Measurements from ENCODE around the gene CDKN2B-AS1.
A peak's percentile ranks its signal among the peaks of the same experiment; 100 is the strongest.

The CDKN2B-AS1 gene

DNA sequence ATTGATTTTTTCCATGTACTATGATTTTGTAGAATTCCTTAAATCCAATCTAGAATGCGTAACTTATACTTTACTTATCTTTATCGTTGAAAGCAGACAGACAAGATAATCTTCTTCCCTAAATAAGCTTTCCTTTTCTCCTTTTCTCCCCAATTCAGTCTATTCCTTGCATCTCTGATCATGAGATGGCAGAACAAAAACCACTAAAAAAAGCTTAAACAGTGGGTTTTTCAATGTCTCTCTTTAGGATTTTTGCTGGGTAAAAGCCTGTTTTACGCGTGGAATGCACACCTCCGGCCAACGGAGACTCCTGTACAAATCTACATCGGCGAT, 13.8 kb downstream of the CDKN2B-AS1 start:
- DNase-seq (ENCODE audit: low read depth), result no peak
- TF ChIP-seq, protein P1, sequence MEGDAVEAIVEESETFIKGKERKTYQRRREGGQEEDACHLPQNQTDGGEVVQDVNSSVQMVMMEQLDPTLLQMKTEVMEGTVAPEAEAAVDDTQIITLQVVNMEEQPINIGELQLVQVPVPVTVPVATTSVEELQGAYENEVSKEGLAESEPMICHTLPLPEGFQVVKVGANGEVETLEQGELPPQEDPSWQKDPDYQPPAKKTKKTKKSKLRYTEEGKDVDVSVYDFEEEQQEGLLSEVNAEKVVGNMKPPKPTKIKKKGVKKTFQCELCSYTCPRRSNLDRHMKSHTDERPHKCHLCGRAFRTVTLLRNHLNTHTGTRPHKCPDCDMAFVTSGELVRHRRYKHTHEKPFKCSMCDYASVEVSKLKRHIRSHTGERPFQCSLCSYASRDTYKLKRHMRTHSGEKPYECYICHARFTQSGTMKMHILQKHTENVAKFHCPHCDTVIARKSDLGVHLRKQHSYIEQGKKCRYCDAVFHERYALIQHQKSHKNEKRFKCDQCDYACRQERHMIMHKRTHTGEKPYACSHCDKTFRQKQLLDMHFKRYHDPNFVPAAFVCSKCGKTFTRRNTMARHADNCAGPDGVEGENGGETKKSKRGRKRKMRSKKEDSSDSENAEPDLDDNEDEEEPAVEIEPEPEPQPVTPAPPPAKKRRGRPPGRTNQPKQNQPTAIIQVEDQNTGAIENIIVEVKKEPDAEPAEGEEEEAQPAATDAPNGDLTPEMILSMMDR (conservative IDR thresholded peaks at IDR 0.05; ENCODE audit: low read length), result no peak
- peak overlapping the region; percentile 91 for H3K4me3 ChIP-seq (ENCODE audit: low read length)

DNA sequence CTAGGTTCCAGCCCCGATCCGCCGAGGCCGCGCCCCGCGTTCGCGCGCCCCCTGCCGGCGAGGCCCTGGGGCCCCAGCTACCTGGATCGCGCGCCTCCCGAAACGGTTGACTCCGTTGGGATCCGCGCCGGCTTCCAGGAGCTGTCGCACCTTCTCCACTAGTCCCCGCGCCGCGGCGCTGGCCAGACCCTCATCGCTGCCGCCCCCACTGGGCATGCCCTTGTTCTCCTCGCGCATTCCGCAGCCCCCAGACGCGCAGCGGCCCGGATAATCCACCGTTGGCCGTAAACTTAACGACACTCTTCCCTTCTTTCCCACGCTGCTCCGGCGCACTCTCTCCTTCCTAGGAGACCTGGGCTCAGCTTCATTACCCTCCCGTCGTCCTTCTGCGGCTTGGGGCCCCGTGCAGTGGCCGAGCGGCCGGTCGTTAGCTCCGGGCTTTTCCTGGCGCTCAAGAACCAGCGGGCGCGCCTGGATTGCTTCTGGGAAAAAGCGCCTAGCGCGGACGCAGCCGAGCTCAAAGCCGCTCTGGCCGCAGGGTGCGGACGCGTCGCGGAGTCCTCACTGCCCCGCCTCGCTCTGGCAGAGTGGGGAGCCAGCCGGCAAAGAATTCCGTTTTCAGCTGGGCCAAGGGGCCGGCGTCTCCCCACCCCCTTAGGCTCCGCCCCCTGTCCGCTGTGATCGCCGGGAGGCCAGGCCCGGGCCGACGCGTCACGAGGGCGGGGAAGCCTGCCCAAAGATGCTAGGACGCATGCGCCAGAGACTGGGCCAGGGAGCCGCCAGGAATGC, 14.3 kb downstream of the CDKN2B-AS1 start, which contains the start of gene CDKN2B:
Gene CDKN2B, minus strand, starts transcription at position 589 of the 789 bp plus-strand sequence. Its CDS starts 352 bp downstream, at position 237.
- H3K4me3 ChIP-seq (ENCODE audit: low read length), result peak within 1 kb of the TSS; percentile 91
- DNase-seq (ENCODE audit: low read depth), result peak; percentile 96
- TF ChIP-seq, protein P1 (conservative IDR thresholded peaks at IDR 0.05; ENCODE audit: low read length), result peak; percentile 60

DNA sequence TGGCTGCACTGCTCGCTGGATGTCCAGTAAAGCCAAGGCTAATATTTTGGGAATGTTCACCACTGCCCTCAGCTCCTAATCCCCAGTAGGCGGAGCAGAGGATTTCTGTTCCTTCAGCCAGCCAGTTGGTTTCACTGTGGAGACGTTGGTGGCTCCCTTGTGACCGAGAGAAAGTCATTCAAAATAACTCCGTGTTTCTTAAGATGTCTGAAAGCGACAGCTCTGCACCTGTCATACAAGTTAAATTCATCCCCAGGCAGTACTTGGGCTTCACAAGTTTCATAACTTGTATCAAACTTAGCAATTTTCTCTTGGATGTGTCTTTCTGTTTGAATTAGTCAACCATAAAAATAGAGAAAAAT, 14.9 kb downstream of the CDKN2B-AS1 start:
- peak overlapping the region; percentile 47 for H3K4me3 ChIP-seq (ENCODE audit: low read length)
- TF ChIP-seq, protein P1 (conservative IDR thresholded peaks at IDR 0.05; ENCODE audit: low read length), result peak; percentile 62
- no peak for DNase-seq (ENCODE audit: low read depth)

DNA sequence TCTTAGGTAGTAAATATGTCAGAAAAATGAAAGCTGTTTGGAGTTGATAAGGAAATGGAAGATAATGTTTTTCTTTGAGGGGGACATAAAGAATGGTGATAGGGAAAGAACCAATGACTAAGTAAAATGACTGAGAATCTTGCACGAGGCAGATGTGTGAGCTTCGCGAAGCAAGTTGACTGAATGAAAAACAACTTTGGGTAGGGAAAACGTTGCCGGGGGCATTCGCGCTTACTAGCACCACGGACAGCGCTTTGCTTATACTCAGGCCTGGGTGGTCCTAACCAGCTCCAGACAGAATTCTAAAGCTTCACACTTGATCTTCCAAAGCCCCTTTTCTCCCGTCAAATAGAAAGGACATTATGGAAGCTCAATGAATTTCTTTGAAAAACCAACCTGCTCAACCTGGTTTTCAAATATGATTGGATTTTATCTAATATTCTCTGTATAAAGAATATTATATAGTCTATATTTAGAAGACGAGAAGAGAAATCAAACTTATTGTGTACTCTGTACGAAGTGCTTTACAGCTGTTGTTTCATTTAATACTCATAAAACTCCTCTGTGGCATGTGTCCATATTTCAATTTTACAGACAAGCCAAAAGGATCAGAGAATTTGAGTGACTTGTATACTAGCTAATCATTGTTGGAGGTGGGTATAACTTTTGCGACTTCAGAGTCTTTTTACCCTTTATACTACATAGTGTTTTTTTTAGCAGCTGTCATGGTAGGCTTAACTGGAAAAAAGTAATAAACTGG, 16.5 kb downstream of the CDKN2B-AS1 start:
- H3K4me3 ChIP-seq (ENCODE audit: low read length), result no peak overlapping the region
- TF ChIP-seq, protein P1 (conservative IDR thresholded peaks at IDR 0.05; ENCODE audit: low read length), result no peak
- no peak for DNase-seq (ENCODE audit: low read depth)

DNA sequence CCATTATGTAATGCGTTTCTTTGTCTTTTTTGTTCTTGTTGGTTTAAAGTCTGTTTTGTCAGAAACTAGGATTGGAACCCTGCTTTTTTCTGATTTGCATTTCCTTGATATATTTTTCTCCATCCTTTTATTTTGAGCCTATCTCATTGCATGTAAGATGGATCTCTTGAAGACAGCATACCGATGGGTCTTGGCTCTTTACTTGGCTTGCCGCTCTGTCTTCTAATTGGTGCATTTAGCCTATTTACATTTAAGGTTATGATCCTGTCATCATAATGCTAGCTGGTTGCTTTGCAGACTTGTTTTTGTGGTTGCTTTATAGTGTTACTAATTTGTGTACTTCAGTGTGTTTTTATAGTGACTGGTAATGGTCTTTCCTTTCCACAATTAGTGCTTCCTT, 27.8 kb downstream of the CDKN2B-AS1 start:
- H3K4me3 ChIP-seq (ENCODE audit: low read length), result no peak overlapping the region
- no peak for DNase-seq (ENCODE audit: low read depth)
- TF ChIP-seq, protein P1 (conservative IDR thresholded peaks at IDR 0.05; ENCODE audit: low read length), result no peak

DNA sequence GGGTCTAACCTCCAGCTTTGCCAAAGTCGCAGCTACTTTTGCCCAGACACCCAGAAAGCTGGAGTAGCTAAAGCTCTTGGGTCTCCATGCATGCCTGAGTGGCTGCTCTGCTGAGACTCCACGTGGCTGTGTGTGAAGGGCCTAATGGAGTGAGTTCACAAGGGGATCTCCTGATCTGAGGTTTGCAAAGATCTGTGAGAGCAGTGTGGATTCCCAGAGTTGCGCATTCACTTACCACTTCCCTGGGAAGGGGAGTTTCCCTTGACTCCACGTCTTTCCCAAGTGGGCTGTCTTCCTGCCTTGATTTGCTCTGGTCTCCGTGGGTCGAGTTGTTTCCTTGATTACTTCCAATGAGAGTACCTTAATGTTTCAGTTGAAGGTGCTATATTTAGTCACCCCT, 32.1 kb downstream of the CDKN2B-AS1 start:
- H3K4me3 ChIP-seq (ENCODE audit: low read length), result no peak overlapping the region
- DNase-seq (ENCODE audit: low read depth), result no peak
- TF ChIP-seq, protein P1 (conservative IDR thresholded peaks at IDR 0.05; ENCODE audit: low read length), result no peak

DNA sequence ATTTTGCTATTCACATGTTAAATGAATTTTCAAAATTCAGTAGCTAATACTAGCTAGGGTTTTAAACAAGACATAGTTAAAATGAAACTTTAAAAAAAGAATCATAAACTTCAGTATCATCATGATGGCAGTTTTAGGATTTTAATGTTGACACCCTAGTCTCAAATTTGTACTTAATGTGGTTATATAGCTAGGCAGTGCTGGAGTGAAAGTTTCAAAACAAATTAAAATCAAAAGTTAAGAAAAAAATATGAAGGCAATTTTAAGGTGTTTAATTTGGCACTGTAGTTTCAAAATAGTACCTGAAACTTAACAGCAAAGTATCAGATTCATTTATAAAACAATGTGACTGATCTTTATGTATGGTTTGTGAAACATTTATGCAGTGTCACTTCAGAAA, 33.8 kb downstream of the CDKN2B-AS1 start:
- TF ChIP-seq, protein P1 (conservative IDR thresholded peaks at IDR 0.05; ENCODE audit: low read length), result no peak
- DNase-seq (ENCODE audit: low read depth), result no peak
- H3K4me3 ChIP-seq (ENCODE audit: low read length), result no peak overlapping the region
